SK-N-SH (cell line): ENCODE measurements around the gene ISL1. TPM values are rescaled to one million over a fixed set of nuclear protein-coding genes. Genes with fewer than 3 reads are reported as not detected.

Experiments
- CTCF ChIA-PET: fragments of 300-600, 350-600 bp; formaldehyde crosslinking; extraction: SDS; loops from one replicate; lab custom pipeline; 2021; lab: Yijun Ruan, JAX
- POLR2A ChIA-PET: fragments of 350-600 bp; sonication (Branson Sonifier 250); formaldehyde crosslinking; extraction: SDS; loops from one replicate; lab custom pipeline; 2020; ENCODE audit warnings: antibody characterized with exemption, inconsistent platforms; lab: Yijun Ruan, JAX
- DNase-seq: peaks from one replicate; pipeline ENCODE4 v3.0.0; 2012
- H2AFZ ChIP-seq: fragments of 200-600 bp; sonication (generic); 2 replicates; pipeline ENCODE4 v1.8.1; 2016; ENCODE audit warnings: antibody characterized with exemption, mild to moderate bottlenecking, low read depth
- H3F3A ChIP-seq: fragments of 200-600 bp; sonication (generic); replicated peaks from 2 replicates; pipeline ENCODE3; 2016; ENCODE audit warnings: antibody characterized with exemption, mild to moderate bottlenecking; ENCODE audit not compliant: insufficient read depth
- H3K27ac ChIP-seq, 2 experiments: fragments of 200-500 bp in 1 of 2; fragments of 200-600 bp in 1 of 2; sonication (Bioruptor generic) in 1 of 2; sonication (generic), shearing (Covaris generic) in 1 of 2; 2 replicates each; pipeline versions ENCODE4 v1.5.1 to v1.6.1; 2014 to 2016; ENCODE audit warnings: low read depth in 2 of 2, inconsistent platforms in 1 of 2, low read length in 1 of 2, mild to moderate bottlenecking in 1 of 2, mixed read lengths in 1 of 2
- H3K27me3 ChIP-seq: fragments of 200-600 bp; sonication (generic), shearing (Covaris generic); 2 replicates; pipeline ENCODE4 v1.6.1; 2016; ENCODE audit warnings: mixed run types; ENCODE audit not compliant: insufficient read depth
- H3K36me3 ChIP-seq, 2 experiments: fragments of 200-500 bp in 1 of 2; fragments of 200-600 bp in 1 of 2; sonication (Bioruptor generic) in 1 of 2; sonication (generic) in 1 of 2; replicated peaks in 1 of 2; 2 replicates each; pipeline versions ENCODE3 to v1.5.1; 2014 to 2016; ENCODE audit warnings: low read length in 1 of 2, mild to moderate bottlenecking in 1 of 2; ENCODE audit not compliant: insufficient read depth in 2 of 2, control insufficient read depth in 1 of 2
- H3K4me1 ChIP-seq, 2 experiments: fragments of 200-500 bp in 1 of 2; fragments of 200-600 bp in 1 of 2; sonication (Bioruptor generic) in 1 of 2; sonication (generic), shearing (Covaris generic) in 1 of 2; 2 replicates each; pipeline versions ENCODE4 v1.5.1 to v1.6.1; 2014 to 2016; ENCODE audit warnings: low read depth in 1 of 2, low read length in 1 of 2, mixed run types in 1 of 2; ENCODE audit not compliant: insufficient read depth in 2 of 2, control insufficient read depth in 1 of 2
- H3K4me2 ChIP-seq: fragments of 200-600 bp; sonication (generic), shearing (Covaris generic); 2 replicates; pipeline ENCODE4 v1.6.1; 2017; ENCODE audit warnings: mixed run types
- H3K4me3 ChIP-seq, 2 experiments: fragments of 200-500 bp in 1 of 2; fragments of 200-600 bp in 1 of 2; sonication (Bioruptor generic) in 1 of 2; sonication (generic), shearing (Covaris generic) in 1 of 2; 2 replicates each; pipeline versions ENCODE4 v1.5.1 to v1.8.1; 2014 to 2016; ENCODE audit warnings: low read depth in 2 of 2, inconsistent platforms in 1 of 2, low read length in 1 of 2, mild to moderate bottlenecking in 1 of 2, mixed read lengths in 1 of 2, moderate library complexity in 1 of 2
- H3K79me2 ChIP-seq: fragments of 200-600 bp; sonication (generic); 2 replicates; pipeline ENCODE4 v1.8.1; 2017; ENCODE audit warnings: mild to moderate bottlenecking; ENCODE audit not compliant: insufficient read depth
- H3K9ac ChIP-seq: fragments of 200-600 bp; sonication (generic); 2 replicates; pipeline ENCODE4 v1.6.1; 2017; ENCODE audit warnings: mixed run types
- H3K9me2 ChIP-seq: fragments of 200-600 bp; sonication (generic); 2 replicates; pipeline ENCODE4 v1.6.1; 2017; ENCODE audit warnings: mixed run types
- H3K9me3 ChIP-seq: fragments of 200-600 bp; sonication (generic); 2 replicates; pipeline ENCODE4 v1.6.1; 2017; ENCODE audit warnings: mixed run types, mild to moderate bottlenecking, moderate library complexity
- H4K20me1 ChIP-seq: fragments of 200-600 bp; sonication (generic); 2 replicates; pipeline ENCODE4 v1.6.1; 2017; ENCODE audit warnings: mild to moderate bottlenecking, mixed run types; ENCODE audit not compliant: insufficient read depth
- EP300 ChIP-seq, 2 experiments: IDR thresholded peaks; 2 replicates each; pipeline versions ENCODE4 v1.4.0 to v1.6.1; 2012; ENCODE audit warnings: borderline replicate concordance in 1 of 2, low read depth in 1 of 2, low read length in 1 of 2
- FOSL2 ChIP-seq: IDR thresholded peaks from 2 replicates; pipeline ENCODE4 v1.4.0; 2012; ENCODE audit warnings: low read depth, mild to moderate bottlenecking, moderate library complexity, borderline replicate concordance
- GABPA ChIP-seq: IDR thresholded peaks from 2 replicates; pipeline ENCODE4 v1.4.0; 2012; ENCODE audit warnings: low read depth, mild to moderate bottlenecking
- GATA2 ChIP-seq: sonication (generic); formaldehyde crosslinking; IDR thresholded peaks from 2 replicates; pipeline ENCODE4 v1.5.0; 2020; ENCODE audit warnings: mild to moderate bottlenecking, missing genetic modification reagents
- JUND ChIP-seq: IDR thresholded peaks from 2 replicates; pipeline ENCODE4 v1.4.0; 2012
- MEF2A ChIP-seq: IDR thresholded peaks from 2 replicates; pipeline ENCODE4 v1.4.0; 2012; ENCODE audit warnings: low read depth, borderline replicate concordance
- RAD21 ChIP-seq: IDR thresholded peaks from 2 replicates; pipeline ENCODE4 v1.6.1; 2012; ENCODE audit warnings: mild to moderate bottlenecking, low read length
- SMC3 ChIP-seq: IDR thresholded peaks from 2 replicates; pipeline ENCODE4 v1.6.1; 2012; ENCODE audit warnings: low read depth, low read length, improper control_type of control experiment
- TCF12 ChIP-seq: IDR thresholded peaks from 2 replicates; pipeline ENCODE4 v1.4.0; 2012
- TEAD4 ChIP-seq: IDR thresholded peaks from 2 replicates; pipeline ENCODE4 v1.4.0; 2012; ENCODE audit warnings: mild to moderate bottlenecking, borderline replicate concordance; ENCODE audit not compliant: insufficient read depth
- YY1 ChIP-seq: IDR thresholded peaks from 2 replicates; pipeline ENCODE4 v1.4.0; 2012; ENCODE audit warnings: low read depth, mild to moderate bottlenecking
- WGBS: methylation state at CpG from one replicate; pipeline ENCODE4 v1.1.6; 2017; ENCODE audit warnings: low lambda C conversion rate; 5-methylcytosine and 5-hydroxymethylcytosine counted together
- polyA plus RNA-seq, 3 experiments: library from polyadenylated mRNA; depleted of rRNA; stranded (reverse); fragments of >200 nt; gene quantifications; 2 replicates each; pipeline ENCODE4 v1.2.3, GENCODE V29; 2012
- TF ChIP-seq, protein P1 (sequence below): fragments of 200-600 bp; sonication (generic); IDR thresholded peaks from 2 replicates; pipeline ENCODE4 v1.6.1; 2017; ENCODE audit warnings: antibody characterized with exemption, mild to moderate bottlenecking, moderate library complexity
- TF ChIP-seq, protein P2 (sequence below): fragments of 150-350 bp; IDR thresholded peaks from 2 replicates; pipeline ENCODE4 v1.6.1; 2017; ENCODE audit warnings: antibody characterized with exemption, low read length, low read depth, borderline replicate concordance
- TF ChIP-seq, protein P3 (sequence below): fragments of 150-350 bp; IDR thresholded peaks from 2 replicates; pipeline ENCODE4 v1.6.1; 2016; ENCODE audit warnings: mild to moderate bottlenecking, low read depth, low read length
- TF ChIP-seq, protein P4 (sequence below): IDR thresholded peaks from 2 replicates; pipeline ENCODE4; 2012

ISL1 gene
- polyA plus RNA-seq, 1 of the 3 experiments (the other 2 are of a cell fraction), result 15.2 TPM

DNA sequence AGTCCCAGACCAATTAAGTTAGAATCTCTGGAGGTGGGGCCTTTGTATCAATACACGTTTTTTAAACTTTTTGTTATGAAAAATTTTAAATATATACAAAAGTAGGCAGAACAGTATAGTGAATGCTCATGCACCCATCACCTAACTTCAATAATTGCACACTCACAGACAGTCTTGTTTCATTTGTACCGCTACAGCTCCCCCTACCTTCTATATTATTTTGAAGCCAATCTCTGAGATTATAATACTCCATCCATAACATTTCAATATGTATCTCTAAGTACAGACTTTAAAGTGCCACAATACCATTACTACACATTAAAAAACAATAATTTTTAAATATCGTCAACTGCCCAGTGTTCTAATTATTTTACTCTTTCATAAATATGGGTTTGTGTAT is 32.9 kb downstream of the ISL1 start:
- DNase-seq, result no peak
- H3F3A ChIP-seq, result no peaks in the 10 kb centered on the region
- no peaks in the 10 kb centered on the region for H3K27me3 ChIP-seq
- H3K4me2 ChIP-seq, result no peak overlapping the region
- peak; percentile 23; the same call in 1 of the 2 replicates for TF ChIP-seq SMC3
- TF ChIP-seq RAD21, result peak; percentile 59
- TF ChIP-seq, protein P1, sequence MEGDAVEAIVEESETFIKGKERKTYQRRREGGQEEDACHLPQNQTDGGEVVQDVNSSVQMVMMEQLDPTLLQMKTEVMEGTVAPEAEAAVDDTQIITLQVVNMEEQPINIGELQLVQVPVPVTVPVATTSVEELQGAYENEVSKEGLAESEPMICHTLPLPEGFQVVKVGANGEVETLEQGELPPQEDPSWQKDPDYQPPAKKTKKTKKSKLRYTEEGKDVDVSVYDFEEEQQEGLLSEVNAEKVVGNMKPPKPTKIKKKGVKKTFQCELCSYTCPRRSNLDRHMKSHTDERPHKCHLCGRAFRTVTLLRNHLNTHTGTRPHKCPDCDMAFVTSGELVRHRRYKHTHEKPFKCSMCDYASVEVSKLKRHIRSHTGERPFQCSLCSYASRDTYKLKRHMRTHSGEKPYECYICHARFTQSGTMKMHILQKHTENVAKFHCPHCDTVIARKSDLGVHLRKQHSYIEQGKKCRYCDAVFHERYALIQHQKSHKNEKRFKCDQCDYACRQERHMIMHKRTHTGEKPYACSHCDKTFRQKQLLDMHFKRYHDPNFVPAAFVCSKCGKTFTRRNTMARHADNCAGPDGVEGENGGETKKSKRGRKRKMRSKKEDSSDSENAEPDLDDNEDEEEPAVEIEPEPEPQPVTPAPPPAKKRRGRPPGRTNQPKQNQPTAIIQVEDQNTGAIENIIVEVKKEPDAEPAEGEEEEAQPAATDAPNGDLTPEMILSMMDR, result peak; percentile 51
- no peak for TF ChIP-seq TEAD4
- TF ChIP-seq, protein P2, sequence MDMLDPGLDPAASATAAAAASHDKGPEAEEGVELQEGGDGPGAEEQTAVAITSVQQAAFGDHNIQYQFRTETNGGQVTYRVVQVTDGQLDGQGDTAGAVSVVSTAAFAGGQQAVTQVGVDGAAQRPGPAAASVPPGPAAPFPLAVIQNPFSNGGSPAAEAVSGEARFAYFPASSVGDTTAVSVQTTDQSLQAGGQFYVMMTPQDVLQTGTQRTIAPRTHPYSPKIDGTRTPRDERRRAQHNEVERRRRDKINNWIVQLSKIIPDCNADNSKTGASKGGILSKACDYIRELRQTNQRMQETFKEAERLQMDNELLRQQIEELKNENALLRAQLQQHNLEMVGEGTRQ, result no peak
- H3K36me3 ChIP-seq, result no peaks in the 10 kb centered on the region
- H2AFZ ChIP-seq, result no peak overlapping the region
- CTCF ChIA-PET, result interaction anchor here (0.5 to 1.6 kb wide), 3 partner anchors 10 to 1381 kb away, joined by 3 to 6 read pairs (median 3); no protein-coding TSS in a partner anchor
- no peaks in the 10 kb centered on the region for H4K20me1 ChIP-seq
- no peaks in the 10 kb centered on the region for H3K79me2 ChIP-seq
- peaks cover 0 to 32% of the 10 kb centered on the region in 2 experiments; a peak in 2 of 4 replicates for H3K4me1 ChIP-seq
- POLR2A ChIA-PET, result no interaction called here
- no peak overlapping the region for H3K9ac ChIP-seq
- H3K9me2 ChIP-seq, result no peaks in the 10 kb centered on the region; the same call in 1 of the 2 replicates
- 74% methylated on average over 3 of the region's 3 CpGs for WGBS
- no peaks in the 10 kb centered on the region for H3K9me3 ChIP-seq
- no peak overlapping the region for H3K27ac ChIP-seq
- no peak overlapping the region for H3K4me3 ChIP-seq

DNA sequence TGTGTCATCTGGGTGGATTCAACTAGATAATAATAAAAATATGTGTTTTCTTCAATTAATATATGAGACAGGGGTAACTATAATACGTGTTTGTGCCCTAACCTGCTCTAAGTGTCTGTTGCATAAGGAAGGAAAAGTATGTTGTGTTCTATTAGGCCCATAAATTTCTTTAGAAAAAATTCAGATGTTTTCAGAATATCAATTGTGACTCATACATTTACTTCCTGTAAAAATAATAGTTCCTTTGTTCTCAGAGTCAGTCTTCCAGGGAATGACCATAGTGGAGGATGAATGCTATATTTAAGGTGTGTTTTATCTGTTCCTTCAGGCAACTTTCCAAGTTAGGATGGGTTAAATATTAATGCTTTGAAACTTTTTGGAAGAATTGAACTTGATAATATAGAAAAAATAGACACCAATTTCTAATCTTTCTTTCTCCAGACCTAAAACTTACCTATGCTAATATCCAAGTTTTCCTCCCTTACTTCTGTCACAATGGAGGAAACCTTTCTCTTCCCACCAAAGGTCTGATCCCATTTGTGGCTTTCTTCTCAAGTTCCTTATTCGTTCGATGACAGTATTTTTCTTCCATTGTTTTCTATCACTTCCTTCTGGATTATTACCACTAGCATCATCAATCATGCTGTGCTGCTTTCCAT is 49.9 kb downstream of the ISL1 start:
- no peak overlapping the region for H3K9ac ChIP-seq
- H3K79me2 ChIP-seq, result no peaks in the 10 kb centered on the region
- H3K27ac ChIP-seq, result peak overlapping the region; percentile 14 to 48
- no peaks in the 10 kb centered on the region for H3K27me3 ChIP-seq
- H4K20me1 ChIP-seq, result no peaks in the 10 kb centered on the region
- peaks cover 4% of the 10 kb centered on the region for H3F3A ChIP-seq
- H3K4me1 ChIP-seq, result peaks cover 3 to 7% of the 10 kb centered on the region in 2 experiments; a peak in 2 of 4 replicates
- no peaks in the 10 kb centered on the region for H3K9me3 ChIP-seq
- no peak for DNase-seq
- H2AFZ ChIP-seq, result no peak overlapping the region
- TF ChIP-seq GABPA (no peak), GATA2 (CRISPR knock-in tag) (no peak), YY1 (no peak), TCF12 (peak; percentile 56), EP300 (IDR thresholded peaks at IDR 0.05; ENCODE audit: borderline replicate concordance in 1 of 2, low read depth in 1 of 2, low read length in 1 of 2) (0 out of 4 replicates have a peak, but pooled peaks of 1 of the 2 experiments have one; percentile 37), FOSL2 (peak; percentile 53; the same call in 1 of the 2 replicates), JUND (peak; percentile 64), MEF2A (peak; percentile 48; the same call in 1 of the 2 replicates)
- TF ChIP-seq, protein P3, sequence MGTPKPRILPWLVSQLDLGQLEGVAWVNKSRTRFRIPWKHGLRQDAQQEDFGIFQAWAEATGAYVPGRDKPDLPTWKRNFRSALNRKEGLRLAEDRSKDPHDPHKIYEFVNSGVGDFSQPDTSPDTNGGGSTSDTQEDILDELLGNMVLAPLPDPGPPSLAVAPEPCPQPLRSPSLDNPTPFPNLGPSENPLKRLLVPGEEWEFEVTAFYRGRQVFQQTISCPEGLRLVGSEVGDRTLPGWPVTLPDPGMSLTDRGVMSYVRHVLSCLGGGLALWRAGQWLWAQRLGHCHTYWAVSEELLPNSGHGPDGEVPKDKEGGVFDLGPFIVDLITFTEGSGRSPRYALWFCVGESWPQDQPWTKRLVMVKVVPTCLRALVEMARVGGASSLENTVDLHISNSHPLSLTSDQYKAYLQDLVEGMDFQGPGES, result no peak
- TF ChIP-seq, protein P4, sequence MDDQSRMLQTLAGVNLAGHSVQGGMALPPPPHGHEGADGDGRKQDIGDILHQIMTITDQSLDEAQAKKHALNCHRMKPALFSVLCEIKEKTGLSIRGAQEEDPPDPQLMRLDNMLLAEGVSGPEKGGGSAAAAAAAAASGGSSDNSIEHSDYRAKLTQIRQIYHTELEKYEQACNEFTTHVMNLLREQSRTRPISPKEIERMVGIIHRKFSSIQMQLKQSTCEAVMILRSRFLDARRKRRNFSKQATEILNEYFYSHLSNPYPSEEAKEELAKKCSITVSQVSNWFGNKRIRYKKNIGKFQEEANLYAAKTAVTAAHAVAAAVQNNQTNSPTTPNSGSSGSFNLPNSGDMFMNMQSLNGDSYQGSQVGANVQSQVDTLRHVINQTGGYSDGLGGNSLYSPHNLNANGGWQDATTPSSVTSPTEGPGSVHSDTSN, result peak; percentile 52; the same call in 1 of the 2 replicates
- ChIA-PET POLR2A (no interaction called here), CTCF (no interaction called here)
- WGBS, result 49% methylated on average over 3 of the region's 3 CpGs
- no peaks in the 10 kb centered on the region for H3K9me2 ChIP-seq
- no peaks in the 10 kb centered on the region for H3K36me3 ChIP-seq
- no peak overlapping the region for H3K4me2 ChIP-seq
- H3K4me3 ChIP-seq, result no peak overlapping the region
